NCI-H1105 treated with DMSO at 0.1 percent for 48 hours (cell line): Measurements from ENCODE around the gene ALX4.

ENCODE experiments used
- DNase-seq: peaks from one replicate; lab custom pipeline; 2025; lab: John Stamatoyannopoulos, UW

Gene ALX4

DNA sequence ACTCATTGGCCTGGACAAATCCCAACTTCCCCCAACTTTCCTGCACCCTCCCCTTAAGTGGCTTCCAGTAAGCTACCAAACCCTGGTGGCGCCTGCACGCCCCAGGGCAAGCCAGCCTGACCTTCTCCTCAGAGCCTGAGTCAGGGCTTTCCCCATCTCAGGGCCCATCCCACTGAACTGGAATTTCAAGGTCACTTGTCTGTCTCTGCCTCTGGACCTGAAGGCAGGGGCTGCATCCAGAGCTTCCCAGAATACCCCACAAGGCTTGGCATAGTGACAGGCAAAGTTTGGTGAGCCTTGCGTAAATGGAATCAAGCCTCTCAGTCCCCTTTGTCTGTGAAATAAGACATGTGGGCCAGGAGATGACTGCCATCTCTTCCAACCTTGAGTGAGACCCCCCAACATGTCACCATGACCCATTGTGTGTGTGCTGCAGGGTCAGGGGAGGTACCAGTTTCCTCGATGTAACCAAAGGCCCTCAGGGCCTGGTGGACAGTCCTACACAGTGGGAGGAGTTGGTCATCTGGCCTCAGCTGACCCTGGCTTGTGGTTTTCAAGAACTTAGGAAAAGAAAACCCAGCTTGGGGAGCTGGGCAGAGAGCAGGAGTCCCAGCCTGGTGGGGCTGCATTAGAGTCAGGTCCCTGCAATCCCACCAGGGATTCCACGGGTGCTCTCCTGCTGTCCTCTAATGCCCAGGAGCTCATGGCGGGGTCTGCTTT is 8.9 kb downstream of the ALX4 start:
- DNase-seq, result no peak

GRCh38 chr11:44298862-44299261 is 11.1 kb downstream of the ALX4 start:
- DNase-seq, result no peak

- peak; percentile 82 for DNase-seq
Observed at GRCh38 chr11:44290208-44290607, 19.7 kb downstream of the ALX4 start.

DNA sequence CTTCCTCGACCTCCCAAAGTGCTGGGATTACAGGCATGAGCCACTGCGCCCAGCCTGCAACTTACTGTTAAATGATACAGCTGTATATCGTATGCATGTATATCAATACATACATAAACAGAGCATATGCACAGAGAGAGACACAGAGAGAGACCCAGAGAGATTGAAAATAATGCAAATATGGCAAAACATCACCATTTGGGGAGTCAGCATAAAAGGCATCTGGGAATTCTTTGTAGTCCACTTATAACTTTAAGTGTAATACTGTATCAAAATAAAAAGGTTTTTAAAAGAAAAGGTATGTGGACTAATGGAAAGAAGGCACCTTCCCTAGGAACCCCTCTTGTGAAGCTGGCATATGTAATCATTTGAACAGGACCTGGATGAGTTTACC is 21.8 kb downstream of the ALX4 start:
- no peak for DNase-seq

DNA sequence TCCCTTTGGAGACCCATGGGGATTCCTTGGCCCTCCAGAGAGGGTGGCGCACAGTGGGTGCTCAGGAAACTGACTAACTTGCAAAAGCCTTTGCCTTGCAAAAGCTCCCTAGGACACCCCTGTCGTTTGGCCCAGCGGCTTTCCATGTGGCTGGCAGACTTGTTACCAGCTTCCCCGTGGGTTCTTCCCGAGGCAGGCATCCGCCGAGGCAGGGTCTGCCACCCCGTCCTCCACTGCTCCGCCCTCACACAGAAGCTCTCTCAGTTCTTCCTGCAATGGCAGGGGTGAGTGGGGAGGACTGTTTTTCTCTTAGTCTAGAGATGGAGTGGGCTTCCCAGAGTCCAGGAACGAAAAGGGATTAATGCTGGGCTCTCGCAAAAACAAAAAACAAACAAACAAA is 23.0 kb downstream of the ALX4 start:
- no peak for DNase-seq

DNA sequence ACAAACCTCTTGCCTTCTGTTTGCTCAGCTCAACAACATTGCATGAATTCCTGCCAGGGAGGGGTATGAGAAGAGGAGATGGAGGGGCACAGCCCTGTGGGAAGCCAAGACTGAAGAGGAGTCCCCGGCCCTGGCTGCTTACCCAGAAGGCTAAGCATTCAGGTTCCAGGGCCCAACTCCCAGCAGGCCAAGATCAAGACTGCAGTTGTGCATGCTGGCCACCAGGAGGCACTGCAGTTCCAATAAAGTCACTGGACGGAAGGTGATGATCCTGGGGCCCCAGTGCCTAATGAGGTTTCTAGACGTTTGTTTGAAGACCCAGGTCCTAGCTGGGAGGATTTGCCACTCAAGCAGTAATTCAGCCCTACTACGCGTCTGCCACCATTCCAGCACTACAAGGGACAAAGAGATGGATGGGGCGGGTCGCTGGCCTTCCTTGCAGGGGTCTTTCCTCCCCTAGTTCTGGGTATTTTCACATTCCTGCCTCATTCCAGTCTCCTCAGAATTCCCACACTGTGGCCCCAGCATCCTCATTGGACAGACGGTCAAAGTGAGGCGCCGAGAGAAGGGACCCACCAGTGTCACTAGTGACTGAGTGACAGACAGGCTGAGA is 23.6 kb downstream of the ALX4 start:
- peak; percentile 74 for DNase-seq

GRCh38 chr11:44285756-44286155 is 24.2 kb downstream of the ALX4 start:
- DNase-seq, result no peak

DNA sequence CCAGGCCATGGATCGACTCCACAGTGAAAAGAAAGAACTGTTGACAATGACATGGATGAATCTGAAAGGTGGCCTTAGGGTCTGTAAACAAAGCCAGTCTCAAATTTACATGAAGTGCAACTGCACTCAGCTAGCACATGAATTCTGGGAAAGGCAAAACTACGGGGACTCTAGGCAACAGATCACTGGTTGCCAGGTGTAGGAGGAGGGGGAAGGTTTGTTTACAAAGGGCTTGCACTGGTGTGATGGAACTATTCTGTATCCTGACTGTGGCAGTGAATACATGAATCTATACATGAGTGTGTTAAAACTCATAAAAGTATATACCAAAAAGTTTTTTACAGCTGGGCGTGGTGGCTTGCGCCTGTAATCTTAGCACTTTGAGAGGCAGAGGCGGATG is 27.3 kb downstream of the ALX4 start:
- no peak for DNase-seq

DNA sequence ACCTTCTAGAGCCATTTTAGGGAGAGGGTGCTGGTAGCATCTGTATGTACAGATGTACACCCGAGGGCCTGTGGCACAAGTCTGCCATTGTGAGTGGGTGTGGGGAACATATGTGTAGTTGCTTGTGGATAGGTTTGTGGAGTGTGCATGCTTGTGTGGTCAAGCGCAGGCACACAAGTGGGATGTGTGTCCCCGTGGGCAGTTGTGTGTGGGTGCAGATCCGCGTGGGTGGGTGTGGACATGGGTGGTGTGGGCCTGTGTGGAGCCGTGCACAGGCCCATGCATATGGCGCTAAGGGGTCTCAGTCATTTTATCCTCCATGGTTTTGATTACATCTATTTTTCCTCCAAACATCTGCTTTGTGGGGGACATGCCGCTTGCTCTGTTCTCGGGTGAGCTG is 28.8 kb downstream of the ALX4 start:
- DNase-seq, result no peak

DNA sequence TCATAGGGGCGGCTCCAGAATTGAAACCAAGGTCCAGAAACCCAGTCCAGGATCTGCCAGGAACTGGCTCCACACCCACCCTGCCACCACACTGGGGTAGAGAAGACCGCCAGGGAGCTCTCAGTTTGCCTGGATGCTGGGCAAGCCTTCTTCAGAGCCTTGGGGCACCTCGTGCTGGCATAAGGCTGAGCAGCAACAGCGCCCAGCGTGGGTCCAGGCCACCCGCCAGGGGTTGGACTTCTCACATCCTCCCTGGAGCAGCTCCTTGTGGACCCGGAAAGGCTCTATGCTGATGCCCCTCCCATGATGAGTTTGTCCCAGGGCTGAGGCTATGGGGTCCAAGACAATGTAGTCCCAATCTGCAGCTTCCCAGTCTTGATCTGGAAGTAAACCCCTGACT is 29.7 kb downstream of the ALX4 start:
- DNase-seq, result no peak

- no peak for DNase-seq
Observed at GRCh38 chr11:44279483-44279882, 30.5 kb downstream of the ALX4 start.

- DNase-seq, result no peak
Observed at GRCh38 chr11:44277196-44278090, 32.5 kb downstream of the ALX4 start.

- DNase-seq, result no peak
Observed at GRCh38 chr11:44275961-44276550, 33.9 kb downstream of the ALX4 start.

- no peak for DNase-seq
Observed at GRCh38 chr11:44275241-44275640, 34.7 kb downstream of the ALX4 start.

GRCh38 chr11:44274404-44274803 is 35.5 kb downstream of the ALX4 start:
- no peak for DNase-seq

GRCh38 chr11:44271286-44271685 is 38.7 kb downstream of the ALX4 start:
- no peak for DNase-seq

GRCh38 chr11:44270403-44271273 is 39.3 kb downstream of the ALX4 start:
- no peak for DNase-seq

- no peak for DNase-seq
Observed at GRCh38 chr11:44269369-44270351, 40.3 kb downstream of the ALX4 start.

GRCh38 chr11:44268614-44269080 is 41.3 kb downstream of the ALX4 start:
- no peak for DNase-seq
